Measurements from ENCODE around the gene DMC1. TPM values are rescaled to one million over a fixed set of nuclear protein-coding genes. Genes with fewer than 3 reads are reported as not detected.

Gene DMC1
- total and polyA plus RNA-seq, 9 of the 15 experiments (the other 6 are each of a cell fraction or from before 2014, with no cell fraction given), result 5.5 to 55.5 (median 9.8) TPM

GRCh38 chr22:38506118-38506962, 63.6 kb downstream of the DMC1 start, which contains the start of gene DDX17 (continued):
- TF ChIP-seq ZNF175 (CRISPR knock-in tag; IDR thresholded peaks at IDR 0.05; ENCODE audit: low read depth) (peak; percentile 87; the same call in 1 of the 2 replicates), PHF21A (IDR thresholded peaks at IDR 0.05; ENCODE audit: borderline replicate concordance, low read depth) (no peak), TEAD2 (tag; IDR thresholded peaks at IDR 0.05) (peak; percentile 85), ATF7 (IDR thresholded peaks at IDR 0.05) (peak; percentile 68; the same call in 1 of the 2 replicates), GABPB1 (CRISPR knock-in tag; IDR thresholded peaks at IDR 0.05) (peak; percentile 13; the same call in 1 of the 2 replicates), CHD2 (IDR thresholded peaks at IDR 0.05; ENCODE audit: low read depth, low read length) (no peak; the same call in 1 of the 2 replicates), NCOA4 (IDR thresholded peaks at IDR 0.05; ENCODE audit: partially characterized antibody) (no peak), JUNB (CRISPR knock-in tag; conservative IDR thresholded peaks at IDR 0.05) (no peak), DDX20 (tag; IDR thresholded peaks at IDR 0.05; ENCODE audit: low read depth) (no peak), SUPT5H (IDR thresholded peaks at IDR 0.05) (peak; percentile 82), NELFE (IDR thresholded peaks at IDR 0.05; ENCODE audit: insufficient read depth, insufficient read length) (no peak), ZNF551 (CRISPR knock-in tag; IDR thresholded peaks at IDR 0.05) (no peak), FOXK2 (conservative IDR thresholded peaks at IDR 0.05 in 1 of 2, IDR thresholded peaks at IDR 0.05 in 1 of 2; ENCODE audit: low read depth in 2 of 2) (peak; percentile 21 to 22; a peak in 1 of 4 replicates), PML (IDR thresholded peaks at IDR 0.05; ENCODE audit: low read length) (no peak), E2F5 (CRISPR knock-in tag; IDR thresholded peaks at IDR 0.05) (no peak), ELF4 (CRISPR knock-in tag; IDR thresholded peaks at IDR 0.05) (no peak), FOXM1 (IDR thresholded peaks at IDR 0.05; ENCODE audit: low read depth) (no peak), FOXM1 (CRISPR knock-in tag; IDR thresholded peaks at IDR 0.05; ENCODE audit: low read depth) (no peak), HDAC3 (IDR thresholded peaks at IDR 0.05; ENCODE audit: borderline replicate concordance, partially characterized antibody) (peak; percentile 100), TAF15 (IDR thresholded peaks at IDR 0.05; ENCODE audit: low read depth, low read length) (peak; percentile 99; the same call in 1 of the 2 replicates), ZNF830 (CRISPR knock-in tag; IDR thresholded peaks at IDR 0.05) (no peak), SRSF3 (IDR thresholded peaks at IDR 0.05; ENCODE audit: insufficient read depth, low read length) (no peak), L3MBTL2 (IDR thresholded peaks at IDR 0.05) (peak; percentile 28; the same call in 1 of the 2 replicates), DPF2 (IDR thresholded peaks at IDR 0.05) (peak; percentile 22; the same call in 1 of the 2 replicates), ZNF561 (CRISPR knock-in tag; conservative IDR thresholded peaks at IDR 0.05) (no peak), DMBX1 (CRISPR knock-in tag; IDR thresholded peaks at IDR 0.05; ENCODE audit: borderline replicate concordance) (peak; percentile 75), ZNF282 (CRISPR knock-in tag; IDR thresholded peaks at IDR 0.05) (no peak), ZNF507 (tag; conservative IDR thresholded peaks at IDR 0.05) (no peak), POLR2A (conservative IDR thresholded peaks at IDR 0.05) (peak; percentile 87), STAG1 (CRISPR knock-in tag; IDR thresholded peaks at IDR 0.05; ENCODE audit: borderline replicate concordance) (no peak)
- TF ChIP-seq, protein P1, sequence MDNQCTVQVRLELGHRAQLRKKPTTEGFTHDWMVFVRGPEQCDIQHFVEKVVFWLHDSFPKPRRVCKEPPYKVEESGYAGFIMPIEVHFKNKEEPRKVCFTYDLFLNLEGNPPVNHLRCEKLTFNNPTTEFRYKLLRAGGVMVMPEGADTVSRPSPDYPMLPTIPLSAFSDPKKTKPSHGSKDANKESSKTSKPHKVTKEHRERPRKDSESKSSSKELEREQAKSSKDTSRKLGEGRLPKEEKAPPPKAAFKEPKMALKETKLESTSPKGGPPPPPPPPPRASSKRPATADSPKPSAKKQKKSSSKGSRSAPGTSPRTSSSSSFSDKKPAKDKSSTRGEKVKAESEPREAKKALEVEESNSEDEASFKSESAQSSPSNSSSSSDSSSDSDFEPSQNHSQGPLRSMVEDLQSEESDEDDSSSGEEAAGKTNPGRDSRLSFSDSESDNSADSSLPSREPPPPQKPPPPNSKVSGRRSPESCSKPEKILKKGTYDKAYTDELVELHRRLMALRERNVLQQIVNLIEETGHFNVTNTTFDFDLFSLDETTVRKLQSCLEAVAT (IDR thresholded peaks at IDR 0.05), result no peak; a peak in 1 of 4 replicates

Measured in K562 (cell line).